Lung (tissue), 12 donors: ENCODE measurements around the gene TBCD. TPM values are rescaled to one million over a fixed set of nuclear protein-coding genes. Genes with fewer than 3 reads are reported as not detected.

ENCODE experiments used
- ATAC-seq: fragments of 200-7000 bp; cut with Tn5 transposase; one replicate; pipeline ENCODE4 v1.9.1; 2020; ENCODE audit warnings: moderate number of reproducible peaks; ENCODE audit not compliant: insufficient read depth, low FRiP score
- DNase-seq, 3 donors: peaks; one replicate each; pipeline ENCODE4 v3.0.0-alpha.2; 2013 to 2017
- H3K27ac ChIP-seq, 2 donors: one replicate each; pipeline ENCODE4 v1.5.1; 2013; ENCODE audit warnings: mild to moderate bottlenecking in 2 of 2, moderate library complexity in 2 of 2, control low read depth in 1 of 2, inconsistent platforms in 1 of 2, low read depth in 1 of 2, low read length in 1 of 2
- H3K27me3 ChIP-seq, 3 donors: one replicate each; pipeline ENCODE4 v1.5.1; 2013; ENCODE audit warnings: low read length in 2 of 3; ENCODE audit not compliant: control insufficient read depth in 3 of 3, insufficient read depth in 3 of 3
- H3K36me3 ChIP-seq, 4 donors: one replicate each; pipeline ENCODE4 v1.5.1; 2013; ENCODE audit warnings: low read length in 4 of 4, mild to moderate bottlenecking in 1 of 4, moderate library complexity in 1 of 4; ENCODE audit not compliant: control insufficient read depth in 4 of 4, insufficient read depth in 4 of 4
- H3K4me1 ChIP-seq, 5 donors: one replicate each; pipeline ENCODE4 v1.5.1; 2013; ENCODE audit warnings: low read length in 5 of 5, mild to moderate bottlenecking in 2 of 5, moderate library complexity in 1 of 5; ENCODE audit not compliant: control insufficient read depth in 5 of 5, insufficient read depth in 5 of 5
- H3K4me3 ChIP-seq: one replicate; pipeline ENCODE4 v1.5.1; 2013; ENCODE audit warnings: mild to moderate bottlenecking, control low read depth, moderate library complexity
- H3K9ac ChIP-seq, 2 donors: one replicate each; pipeline ENCODE4 v1.5.1; 2013; ENCODE audit warnings: low read length in 2 of 2, control low read depth in 1 of 2; ENCODE audit not compliant: insufficient read depth in 1 of 2
- H3K9me3 ChIP-seq, 4 donors: one replicate each; pipeline ENCODE4 v1.5.1; 2013; ENCODE audit warnings: low read length in 3 of 4, mild to moderate bottlenecking in 1 of 4, moderate library complexity in 1 of 4; ENCODE audit not compliant: control insufficient read depth in 4 of 4, insufficient read depth in 3 of 4
- WGBS, 2 donors: extraction: QIAGEN DNeasy Blood & Tissue Kit; methylation state at CpG; one replicate each; pipeline ENCODE4 v1.1.7; 2013; 5-methylcytosine and 5-hydroxymethylcytosine counted together
- polyA plus RNA-seq, 2 donors: library from polyadenylated mRNA; stranded (reverse); fragments of 200-250 nt; gene quantifications; one replicate each; pipeline ENCODE4 v1.2.1, GENCODE V29; 2013
- total RNA-seq, 2 donors: library from RNA; depleted of rRNA in 1 of 2; stranded (reverse); fragments of >200 nt in 1 of 2; gene quantifications; one replicate each; pipeline ENCODE4 v1.2.1, GENCODE V29; 2014 to 2021
- TF ChIP-seq, protein P1 (sequence below): IDR thresholded peaks from 2 replicates; pipeline ENCODE4 v1.5.1; 2012; ENCODE audit warnings: mild to moderate bottlenecking; ENCODE audit errors: control extremely low read depth, extremely low read depth
- donor health status: control.
- donor health status: control.
- donor health status: Bipolar disorder and iron deficiency.
- donor health status: healthy.
- donor health status: DM: yes; HTN: yes; CAD: no.

TBCD gene
- total and polyA plus RNA-seq, 4 donors: 57.6 to 119 (median 90.3) TPM

DNA sequence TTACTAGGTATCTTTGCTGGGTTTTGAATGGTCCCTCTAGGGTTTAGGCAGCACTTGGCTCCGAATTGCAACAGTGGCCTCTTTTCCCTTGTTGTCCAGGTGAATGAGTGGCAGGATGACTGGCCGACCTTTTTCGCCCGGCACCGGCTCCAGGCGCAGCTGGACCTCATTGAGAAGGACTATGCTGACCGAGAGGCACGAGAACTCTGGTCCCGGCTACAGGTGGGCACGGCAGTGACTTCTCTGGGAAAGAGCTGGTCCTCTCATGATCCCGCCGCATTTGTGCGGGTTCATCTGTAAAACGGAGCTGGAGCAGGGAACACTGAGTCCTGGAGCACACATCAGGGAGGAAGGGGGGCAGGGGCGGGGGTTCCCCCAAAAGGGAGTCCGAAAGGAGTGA lies 3.1 kb upstream of the TBCD start:
- H3K36me3 ChIP-seq: peaks cover 0 to 10% (median 0%) of the 10 kb centered on the region in 4 donors
- 93 to 97% methylated on average over 16 of the region's 16 CpGs for WGBS, 2 donors
- no peak for ATAC-seq
- H3K27ac ChIP-seq: no peak overlapping the region
- no peaks in the 10 kb centered on the region for H3K27me3 ChIP-seq
- DNase-seq: no peak
- H3K4me1 ChIP-seq: peaks cover 4 to 8% (median 7%) of the 10 kb centered on the region in 5 donors
- H3K4me3 ChIP-seq: no peak overlapping the region
- TF ChIP-seq, protein P1, sequence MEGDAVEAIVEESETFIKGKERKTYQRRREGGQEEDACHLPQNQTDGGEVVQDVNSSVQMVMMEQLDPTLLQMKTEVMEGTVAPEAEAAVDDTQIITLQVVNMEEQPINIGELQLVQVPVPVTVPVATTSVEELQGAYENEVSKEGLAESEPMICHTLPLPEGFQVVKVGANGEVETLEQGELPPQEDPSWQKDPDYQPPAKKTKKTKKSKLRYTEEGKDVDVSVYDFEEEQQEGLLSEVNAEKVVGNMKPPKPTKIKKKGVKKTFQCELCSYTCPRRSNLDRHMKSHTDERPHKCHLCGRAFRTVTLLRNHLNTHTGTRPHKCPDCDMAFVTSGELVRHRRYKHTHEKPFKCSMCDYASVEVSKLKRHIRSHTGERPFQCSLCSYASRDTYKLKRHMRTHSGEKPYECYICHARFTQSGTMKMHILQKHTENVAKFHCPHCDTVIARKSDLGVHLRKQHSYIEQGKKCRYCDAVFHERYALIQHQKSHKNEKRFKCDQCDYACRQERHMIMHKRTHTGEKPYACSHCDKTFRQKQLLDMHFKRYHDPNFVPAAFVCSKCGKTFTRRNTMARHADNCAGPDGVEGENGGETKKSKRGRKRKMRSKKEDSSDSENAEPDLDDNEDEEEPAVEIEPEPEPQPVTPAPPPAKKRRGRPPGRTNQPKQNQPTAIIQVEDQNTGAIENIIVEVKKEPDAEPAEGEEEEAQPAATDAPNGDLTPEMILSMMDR: no peak
- no peak overlapping the region for H3K9ac ChIP-seq
- peaks cover 0 to 3% (median 0%) of the 10 kb centered on the region in 4 donors for H3K9me3 ChIP-seq

DNA sequence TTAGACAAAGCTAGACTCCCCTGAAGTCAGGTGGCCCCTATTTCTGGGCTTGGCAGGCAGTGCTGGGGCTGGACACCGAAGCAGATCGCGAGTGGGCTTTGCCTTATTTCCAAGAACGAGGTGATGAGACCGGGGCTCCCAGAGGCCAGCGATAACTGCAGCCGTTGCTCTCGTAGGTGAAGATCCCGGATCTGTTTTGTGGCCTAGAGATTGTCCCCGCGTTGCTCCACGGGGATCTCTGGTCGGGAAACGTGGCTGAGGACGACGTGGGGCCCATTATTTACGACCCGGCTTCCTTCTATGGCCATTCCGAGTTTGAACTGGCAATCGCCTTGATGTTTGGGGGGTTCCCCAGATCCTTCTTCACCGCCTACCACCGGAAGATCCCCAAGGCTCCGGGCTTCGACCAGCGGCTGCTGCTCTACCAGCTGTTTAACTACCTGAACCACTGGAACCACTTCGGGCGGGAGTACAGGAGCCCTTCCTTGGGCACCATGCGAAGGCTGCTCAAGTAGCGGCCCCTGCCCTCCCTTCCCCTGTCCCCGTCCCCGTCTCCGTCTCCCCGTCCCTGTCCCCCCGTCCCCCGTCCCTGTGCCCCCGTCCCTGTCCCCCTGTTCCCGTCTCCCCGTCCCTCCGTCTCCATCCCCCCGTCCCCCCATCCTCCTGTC lies 1.5 kb upstream of the TBCD start:
- Histone ChIP-seq H3K9ac (no peak overlapping the region), H3K36me3 (peaks cover 0 to 9% (median 0%) of the 10 kb centered on the region in 4 donors), H3K4me1 (peaks cover 4 to 8% (median 7%) of the 10 kb centered on the region in 5 donors), H3K27me3 (no peaks in the 10 kb centered on the region), H3K9me3 (peaks cover 0 to 3% (median 0%) of the 10 kb centered on the region in 4 donors), H3K4me3 (no peak overlapping the region), H3K27ac (peak overlapping the region in 1 of 2 donors; percentile 20)
- TF ChIP-seq, protein P1: no peak
- ATAC-seq: no peak
- peak in 2 of 3 donors; percentile 9 to 21 for DNase-seq
- 58 to 71% methylated on average over 37 to 40 of the region's 40 CpGs for WGBS, 2 donors

DNA sequence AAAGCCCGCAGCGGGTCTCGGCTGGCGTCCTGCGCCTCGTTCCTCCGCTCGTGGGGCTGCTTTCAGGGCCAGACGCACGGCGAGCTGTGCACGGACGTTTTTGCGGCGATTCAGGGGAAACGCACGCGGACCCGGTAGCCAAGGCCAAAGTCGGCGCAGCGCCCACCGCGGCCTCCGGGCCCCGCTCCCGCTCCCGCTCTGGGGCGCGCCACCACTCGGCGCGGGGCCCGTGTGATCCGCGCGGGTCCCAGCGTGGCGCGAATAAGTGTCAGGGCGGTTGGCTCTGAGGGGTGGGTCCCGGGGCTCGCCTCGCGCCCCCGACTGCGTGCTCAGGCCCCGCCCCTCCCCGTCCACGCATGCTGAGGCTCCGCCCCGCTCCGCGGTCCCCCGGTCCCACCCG lies 694 bp upstream of the TBCD start:
- peaks cover 0 to under 1% (median 0%) of the 10 kb centered on the region in 4 donors for H3K9me3 ChIP-seq
- peaks cover 0 to 9% (median under 1%) of the 10 kb centered on the region in 4 donors for H3K36me3 ChIP-seq
- H3K4me3 ChIP-seq: peak overlapping the region; percentile 55
- peaks cover 4 to 8% (median 7%) of the 10 kb centered on the region in 5 donors for H3K4me1 ChIP-seq
- TF ChIP-seq, protein P1: no peak
- H3K27ac ChIP-seq: peak overlapping the region in 1 of 2 donors; percentile 65
- WGBS, 2 donors: 0 to 2% methylated on average over 46 to 56 of the region's 56 CpGs
- no peaks in the 10 kb centered on the region for H3K27me3 ChIP-seq
- DNase-seq (peak in 1 of 3 donors; percentile 47), ATAC-seq (no peak)
- H3K9ac ChIP-seq: no peak overlapping the region
